ENCODE measurements around the gene KIF5A.
"Not testable (repeated sequence)": the region's sequence is repeated elsewhere in the genome, so short reads cannot be mapped to it uniquely, and the experiment has no call there.

Gene KIF5A

DNA sequence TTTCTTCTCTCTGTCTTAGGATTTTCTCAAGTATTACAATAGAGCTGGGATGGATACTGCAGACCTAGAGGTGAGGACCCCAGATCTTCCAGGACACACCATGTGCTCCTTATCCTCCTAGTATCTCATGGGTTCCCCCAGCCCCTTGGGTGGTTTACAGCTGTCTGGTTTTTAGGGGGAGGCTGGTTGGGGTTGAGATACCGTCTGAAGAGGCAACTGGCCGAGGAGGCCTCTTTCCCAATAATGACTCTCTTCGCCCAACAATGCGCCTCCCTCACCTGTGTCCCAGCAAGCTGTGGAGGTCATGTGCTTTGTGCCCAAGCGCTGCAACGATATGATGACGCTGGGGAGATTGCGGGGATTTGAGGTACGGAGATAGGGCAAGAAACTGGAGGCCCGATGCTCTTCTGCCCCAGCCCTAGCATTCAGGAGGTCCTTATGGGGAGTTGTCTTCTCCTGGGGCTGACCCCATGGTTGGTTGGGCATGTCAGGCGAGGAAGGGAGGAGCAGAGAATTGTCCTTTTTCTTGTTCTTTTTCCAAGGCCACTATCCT lies 65.2 kb downstream of the KIF5A start:
- H3K36me3 ChIP-seq (ENCODE audit: insufficient read depth, insufficient read length, low read length), result peaks cover 52% of the 10 kb centered on the region
- H3K4me3 ChIP-seq (ENCODE audit: insufficient read length, low read depth), result no peak overlapping the region
- no peak overlapping the region for H3K9ac ChIP-seq (ENCODE audit: insufficient read length, low read depth)
- DNase-seq (ENCODE audit: low read depth, low spot score), result no peak
- H3K9me3 ChIP-seq (ENCODE audit: insufficient read depth, low read length), result no peaks in the 10 kb centered on the region
- peaks cover 14% of the 10 kb centered on the region for H3K4me1 ChIP-seq (ENCODE audit: insufficient read depth, insufficient read length)
- no peaks in the 10 kb centered on the region for H3K27me3 ChIP-seq (ENCODE audit: insufficient read depth, insufficient read length)
- no peak for TF ChIP-seq YY1 (IDR thresholded peaks at IDR 0.05; ENCODE audit: insufficient read depth, insufficient read length)
- TF ChIP-seq SUZ12 (IDR thresholded peaks at IDR 0.05; ENCODE audit: extremely low read depth, insufficient read depth, insufficient read length), result no peak

DNA sequence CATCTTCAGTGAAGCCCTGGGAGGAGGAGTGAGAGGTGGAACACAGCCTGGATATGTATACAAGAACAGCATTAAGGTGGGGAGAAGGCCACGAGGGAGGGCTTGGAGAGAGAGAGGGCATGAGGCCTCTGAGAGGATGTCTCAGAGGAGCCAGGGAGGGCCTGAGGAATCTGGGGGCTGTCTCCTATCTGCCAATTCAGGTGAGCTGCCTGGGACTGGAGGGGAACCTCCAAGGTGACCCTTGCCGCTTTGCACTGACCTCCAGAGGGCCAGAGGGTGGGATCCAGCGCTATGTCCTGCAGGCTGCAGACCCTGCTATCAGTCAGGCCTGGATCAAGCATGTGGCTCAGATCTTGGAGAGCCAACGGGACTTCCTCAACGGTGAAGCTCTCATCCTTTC lies 65.8 kb downstream of the KIF5A start:
- TF ChIP-seq ZNF274 (IDR thresholded peaks at IDR 0.05; ENCODE audit: low read depth, low read length) (no peak), SUZ12 (IDR thresholded peaks at IDR 0.05; ENCODE audit: extremely low read depth, insufficient read depth, insufficient read length) (no peak), YY1 (IDR thresholded peaks at IDR 0.05; ENCODE audit: insufficient read depth, insufficient read length) (no peak)
- no peak overlapping the region for H3K9ac ChIP-seq (ENCODE audit: insufficient read length, low read depth)
- no peaks in the 10 kb centered on the region for H3K27me3 ChIP-seq (ENCODE audit: insufficient read depth, insufficient read length)
- H3K9me3 ChIP-seq (ENCODE audit: insufficient read depth, low read length), result no peaks in the 10 kb centered on the region
- H3K4me3 ChIP-seq (ENCODE audit: insufficient read length, low read depth), result no peak overlapping the region
- H3K36me3 ChIP-seq (ENCODE audit: insufficient read depth, insufficient read length, low read length), result peaks cover 54% of the 10 kb centered on the region
- peaks cover 14% of the 10 kb centered on the region for H3K4me1 ChIP-seq (ENCODE audit: insufficient read depth, insufficient read length)
- DNase-seq (ENCODE audit: low read depth, low spot score), result no peak

DNA sequence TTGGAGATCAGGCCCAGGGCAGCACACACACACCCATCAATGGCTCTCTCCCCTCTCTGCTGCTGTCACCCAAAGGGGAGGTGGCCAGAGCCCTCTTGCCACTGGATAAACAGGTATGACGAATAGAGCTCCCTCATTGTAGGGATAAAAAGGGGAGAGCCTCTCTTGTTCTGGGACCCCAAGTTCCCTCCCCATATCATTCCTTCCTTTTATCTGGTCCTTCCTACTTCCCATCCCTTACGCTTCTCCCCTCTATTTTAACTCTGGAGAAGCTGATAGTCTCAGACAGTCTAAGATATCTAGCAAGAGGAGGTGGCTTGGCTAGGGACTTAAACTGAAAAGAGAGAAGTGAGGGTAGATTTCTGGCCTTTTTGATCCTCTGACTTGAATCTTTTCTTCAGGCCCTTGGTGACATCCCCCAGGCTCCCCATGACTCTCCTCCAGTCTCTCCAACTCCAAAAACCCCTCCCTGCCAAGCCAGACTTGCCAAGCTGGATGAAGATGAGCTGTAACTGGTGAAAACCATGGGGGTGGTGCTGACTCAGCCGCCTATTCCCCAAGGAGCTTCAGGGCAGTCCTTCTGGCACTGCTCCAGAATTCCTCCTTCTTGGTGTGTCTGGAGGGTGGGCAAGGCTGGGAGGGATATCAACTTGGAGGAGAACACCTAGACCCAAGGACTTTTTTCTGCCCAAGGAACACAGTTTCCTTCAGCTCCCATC lies 66.7 kb downstream of the KIF5A start:
- Histone ChIP-seq H3K4me3 (ENCODE audit: insufficient read length, low read depth) (no peak overlapping the region), H3K4me1 (ENCODE audit: insufficient read depth, insufficient read length) (peaks cover 17% of the 10 kb centered on the region), H3K9ac (ENCODE audit: insufficient read length, low read depth) (no peak overlapping the region), H3K9me3 (ENCODE audit: insufficient read depth, low read length) (no peaks in the 10 kb centered on the region), H3K27me3 (ENCODE audit: insufficient read depth, insufficient read length) (no peaks in the 10 kb centered on the region), H3K36me3 (ENCODE audit: insufficient read depth, insufficient read length, low read length) (peaks cover 55% of the 10 kb centered on the region)
- TF ChIP-seq YY1 (IDR thresholded peaks at IDR 0.05; ENCODE audit: insufficient read depth, insufficient read length), result no peak
- TF ChIP-seq ZNF274 (IDR thresholded peaks at IDR 0.05; ENCODE audit: low read depth, low read length), result no peak
- TF ChIP-seq SUZ12 (IDR thresholded peaks at IDR 0.05; ENCODE audit: extremely low read depth, insufficient read depth, insufficient read length), result no peak
- DNase-seq (ENCODE audit: low read depth, low spot score), result no peak

GRCh38 chr12:57617942-57618341 lies 68.1 kb downstream of the KIF5A start:
- Histone ChIP-seq H3K36me3 (ENCODE audit: insufficient read depth, insufficient read length, low read length) (peaks cover 65% of the 10 kb centered on the region), H3K27me3 (ENCODE audit: insufficient read depth, insufficient read length) (no peaks in the 10 kb centered on the region), H3K4me3 (ENCODE audit: insufficient read length, low read depth) (no peak overlapping the region), H3K9ac (ENCODE audit: insufficient read length, low read depth) (no peak overlapping the region), H3K9me3 (ENCODE audit: insufficient read depth, low read length) (no peaks in the 10 kb centered on the region), H3K4me1 (ENCODE audit: insufficient read depth, insufficient read length) (peaks cover 15% of the 10 kb centered on the region)
- no peak for DNase-seq (ENCODE audit: low read depth, low spot score)
- TF ChIP-seq ZNF274 (IDR thresholded peaks at IDR 0.05; ENCODE audit: low read depth, low read length), result no peak
- no peak for TF ChIP-seq YY1 (IDR thresholded peaks at IDR 0.05; ENCODE audit: insufficient read depth, insufficient read length)
- no peak for TF ChIP-seq SUZ12 (IDR thresholded peaks at IDR 0.05; ENCODE audit: extremely low read depth, insufficient read depth, insufficient read length)

DNA sequence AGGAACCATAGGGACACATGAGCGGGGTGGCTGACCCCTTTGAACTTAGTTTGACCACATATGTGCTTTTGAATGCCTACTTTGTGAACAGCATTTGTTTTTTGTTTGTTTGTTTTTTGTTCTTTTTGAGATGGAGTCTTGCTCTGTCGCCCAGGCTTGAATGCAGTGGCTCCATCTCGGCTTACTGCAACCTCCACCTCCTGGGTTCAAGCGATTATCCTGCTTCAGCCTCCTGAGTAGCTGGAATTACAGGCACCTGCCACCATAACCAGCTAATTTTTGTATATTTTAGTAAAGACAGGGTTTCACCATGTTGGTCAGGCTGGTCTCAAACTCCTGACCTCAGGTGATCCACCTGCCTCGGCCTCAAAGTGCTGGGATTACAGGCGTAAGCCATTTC lies 68.6 kb downstream of the KIF5A start:
- not testable (repeated sequence) for H3K4me3 ChIP-seq (ENCODE audit: insufficient read length, low read depth); DNase-seq (ENCODE audit: low read depth, low spot score); H3K9ac ChIP-seq (ENCODE audit: insufficient read length, low read depth); H3K27me3 ChIP-seq (ENCODE audit: insufficient read depth, insufficient read length); H3K9me3 ChIP-seq (ENCODE audit: insufficient read depth, low read length)
- Histone ChIP-seq H3K4me1 (ENCODE audit: insufficient read depth, insufficient read length) (peaks cover 13% of the 10 kb centered on the region), H3K36me3 (ENCODE audit: insufficient read depth, insufficient read length, low read length) (peaks cover 64% of the 10 kb centered on the region)

- no peak for DNase-seq (ENCODE audit: low read depth, low spot score)
- Histone ChIP-seq H3K4me1 (ENCODE audit: insufficient read depth, insufficient read length) (peaks cover 8% of the 10 kb centered on the region), H3K4me3 (ENCODE audit: insufficient read length, low read depth) (no peak overlapping the region), H3K27me3 (ENCODE audit: insufficient read depth, insufficient read length) (no peaks in the 10 kb centered on the region), H3K36me3 (ENCODE audit: insufficient read depth, insufficient read length, low read length) (peaks cover 58% of the 10 kb centered on the region), H3K9ac (ENCODE audit: insufficient read length, low read depth) (no peak overlapping the region), H3K9me3 (ENCODE audit: insufficient read depth, low read length) (no peaks in the 10 kb centered on the region)
- TF ChIP-seq ZNF274 (IDR thresholded peaks at IDR 0.05; ENCODE audit: low read depth, low read length) (no peak), SUZ12 (IDR thresholded peaks at IDR 0.05; ENCODE audit: extremely low read depth, insufficient read depth, insufficient read length) (no peak), YY1 (IDR thresholded peaks at IDR 0.05; ENCODE audit: insufficient read depth, insufficient read length) (no peak)
Measured at GRCh38 chr12:57618966-57619433, 69.2 kb downstream of the KIF5A start.

DNA sequence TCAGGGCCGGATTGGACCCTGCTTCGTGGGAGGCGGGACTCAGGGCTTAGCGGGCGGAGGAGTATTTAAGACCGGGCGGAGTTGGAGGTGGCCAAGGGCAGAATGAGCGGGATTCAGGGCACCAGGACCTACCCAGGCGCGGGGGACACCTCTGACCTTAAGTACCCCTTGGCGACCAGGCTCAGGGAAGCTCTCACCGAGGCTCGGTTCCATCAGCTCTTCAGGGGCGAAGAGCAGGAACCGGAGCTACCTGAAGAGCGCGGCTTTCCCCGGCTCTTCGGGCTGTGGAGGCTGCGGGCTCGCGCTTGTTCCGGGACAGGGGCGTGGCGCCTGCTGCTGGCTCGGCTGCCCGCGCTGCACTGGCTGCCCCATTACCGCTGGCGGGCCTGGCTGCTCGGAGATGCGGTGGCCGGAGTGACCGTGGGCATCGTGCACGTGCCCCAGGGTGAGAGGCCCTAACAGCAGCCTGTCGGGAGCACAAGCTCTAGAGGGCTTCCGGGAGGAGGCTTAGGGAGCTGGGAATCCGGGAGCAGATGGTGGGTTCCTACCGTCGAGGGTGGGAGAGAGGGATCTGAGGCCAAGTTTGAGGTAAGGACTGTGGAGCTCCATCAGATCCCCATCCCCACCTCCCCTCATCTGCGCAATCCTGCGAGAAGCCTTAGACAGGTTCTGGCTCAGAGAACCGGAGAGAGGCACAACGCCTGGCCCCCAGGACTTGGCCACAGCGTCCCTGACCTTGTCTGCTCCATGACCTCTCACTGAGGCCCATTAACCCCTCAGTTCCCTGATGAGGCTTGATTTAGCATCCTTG lies 69.8 kb downstream of the KIF5A start:
- H3K4me3 ChIP-seq (ENCODE audit: insufficient read length, low read depth), result no peak overlapping the region
- H3K9me3 ChIP-seq (ENCODE audit: insufficient read depth, low read length), result no peaks in the 10 kb centered on the region
- DNase-seq (ENCODE audit: low read depth, low spot score), result no peak
- H3K4me1 ChIP-seq (ENCODE audit: insufficient read depth, insufficient read length), result peaks cover 3% of the 10 kb centered on the region
- H3K36me3 ChIP-seq (ENCODE audit: insufficient read depth, insufficient read length, low read length), result peaks cover 57% of the 10 kb centered on the region
- H3K9ac ChIP-seq (ENCODE audit: insufficient read length, low read depth), result no peak overlapping the region
- TF ChIP-seq YY1 (IDR thresholded peaks at IDR 0.05; ENCODE audit: insufficient read depth, insufficient read length) (no peak), SUZ12 (IDR thresholded peaks at IDR 0.05; ENCODE audit: extremely low read depth, insufficient read depth, insufficient read length) (no peak), ZNF274 (IDR thresholded peaks at IDR 0.05; ENCODE audit: low read depth, low read length) (no peak)
- no peaks in the 10 kb centered on the region for H3K27me3 ChIP-seq (ENCODE audit: insufficient read depth, insufficient read length)

Data from NT2/D1 (cell line).